IPS-18a (cell line): ENCODE data around the gene LRSAM1.

Experiments
- H3K27ac ChIP-seq: one replicate; pipeline ENCODE4 v1.5.1; 2013; ENCODE audit warnings: low read length
- H3K27me3 ChIP-seq: one replicate; pipeline ENCODE4 v1.6.1; 2013; ENCODE audit warnings: mild to moderate bottlenecking, low read length; ENCODE audit not compliant: control insufficient read depth, insufficient read depth
- H3K36me3 ChIP-seq: one replicate; pipeline ENCODE4 v1.6.1; 2013; ENCODE audit warnings: low read depth, low read length; ENCODE audit not compliant: control insufficient read depth
- H3K4me1 ChIP-seq: one replicate; pipeline ENCODE4 v1.6.1; 2013; ENCODE audit warnings: low read depth, low read length; ENCODE audit not compliant: control insufficient read depth
- H3K4me3 ChIP-seq: one replicate; pipeline ENCODE4 v1.5.1; 2013; ENCODE audit warnings: low read length
- H3K9ac ChIP-seq: one replicate; pipeline ENCODE4 v1.6.1; 2013; ENCODE audit warnings: mild to moderate bottlenecking, low read length, moderate library complexity
- H3K9me3 ChIP-seq: one replicate; pipeline ENCODE4 v1.6.1; 2013; ENCODE audit warnings: low read depth, low read length; ENCODE audit not compliant: control insufficient read depth

The LRSAM1 gene

GRCh38 chr9:127535834-127536233 lies 84.5 kb downstream of the LRSAM1 start:
- peaks cover 19% of the 10 kb centered on the region for H3K4me1 ChIP-seq
- no peaks in the 10 kb centered on the region for H3K36me3 ChIP-seq
- H3K9ac ChIP-seq, result no peak overlapping the region
- H3K27me3 ChIP-seq, result no peaks in the 10 kb centered on the region
- no peaks in the 10 kb centered on the region for H3K9me3 ChIP-seq
- H3K27ac ChIP-seq, result no peak overlapping the region
- no peak overlapping the region for H3K4me3 ChIP-seq

- H3K27ac ChIP-seq, result no peak overlapping the region
- no peak overlapping the region for H3K4me3 ChIP-seq
These were observed 85.2 kb downstream of the LRSAM1 start for GRCh38 chr9:127536499-127536898.

GRCh38 chr9:127537014-127537413 lies 85.7 kb downstream of the LRSAM1 start:
- H3K4me1 ChIP-seq, result peaks cover 13% of the 10 kb centered on the region
- no peaks in the 10 kb centered on the region for H3K9me3 ChIP-seq
- H3K27me3 ChIP-seq, result no peaks in the 10 kb centered on the region
- no peak overlapping the region for H3K9ac ChIP-seq
- no peak overlapping the region for H3K27ac ChIP-seq
- no peaks in the 10 kb centered on the region for H3K36me3 ChIP-seq
- no peak overlapping the region for H3K4me3 ChIP-seq

More at GRCh38 chr9:127536499-127536898, 85.2 kb downstream of the LRSAM1 start:
- H3K9me3 ChIP-seq, result no peaks in the 10 kb centered on the region
- no peaks in the 10 kb centered on the region for H3K27me3 ChIP-seq
- peaks cover 18% of the 10 kb centered on the region for H3K4me1 ChIP-seq
- no peaks in the 10 kb centered on the region for H3K36me3 ChIP-seq
- no peak overlapping the region for H3K9ac ChIP-seq

GRCh38 chr9:127537792-127538191 lies 86.5 kb downstream of the LRSAM1 start:
- H3K36me3 ChIP-seq, result no peaks in the 10 kb centered on the region
- H3K9ac ChIP-seq, result no peak overlapping the region
- no peaks in the 10 kb centered on the region for H3K9me3 ChIP-seq
- H3K27ac ChIP-seq, result no peak overlapping the region
- peaks cover 12% of the 10 kb centered on the region for H3K4me1 ChIP-seq
- no peaks in the 10 kb centered on the region for H3K27me3 ChIP-seq
- no peak overlapping the region for H3K4me3 ChIP-seq

GRCh38 chr9:127538849-127539258 lies 87.5 kb downstream of the LRSAM1 start:
- Histone ChIP-seq H3K9me3 (no peaks in the 10 kb centered on the region), H3K4me3 (no peak overlapping the region), H3K9ac (no peak overlapping the region), H3K27ac (no peak overlapping the region), H3K36me3 (no peaks in the 10 kb centered on the region), H3K4me1 (peaks cover 12% of the 10 kb centered on the region), H3K27me3 (no peaks in the 10 kb centered on the region)

GRCh38 chr9:127539259-127539981 lies 88.1 kb downstream of the LRSAM1 start:
- Histone ChIP-seq H3K27ac (no peak overlapping the region), H3K27me3 (no peaks in the 10 kb centered on the region), H3K4me3 (no peak overlapping the region), H3K36me3 (no peaks in the 10 kb centered on the region), H3K4me1 (peaks cover 12% of the 10 kb centered on the region), H3K9ac (no peak overlapping the region), H3K9me3 (no peaks in the 10 kb centered on the region)

GRCh38 chr9:127539982-127540663 lies 88.8 kb downstream of the LRSAM1 start:
- H3K9ac ChIP-seq, result no peak overlapping the region

GRCh38 chr9:127540664-127541041 lies 89.3 kb downstream of the LRSAM1 start:
- Histone ChIP-seq H3K27me3 (no peaks in the 10 kb centered on the region), H3K9ac (no peak overlapping the region), H3K4me1 (peaks cover 12% of the 10 kb centered on the region), H3K4me3 (no peak overlapping the region), H3K36me3 (no peaks in the 10 kb centered on the region), H3K27ac (no peak overlapping the region), H3K9me3 (no peaks in the 10 kb centered on the region)

More at GRCh38 chr9:127539982-127540663, 88.8 kb downstream of the LRSAM1 start:
- H3K36me3 ChIP-seq, result no peaks in the 10 kb centered on the region
- no peak overlapping the region for H3K27ac ChIP-seq
- no peaks in the 10 kb centered on the region for H3K9me3 ChIP-seq
- no peaks in the 10 kb centered on the region for H3K27me3 ChIP-seq
- no peak overlapping the region for H3K4me3 ChIP-seq
- peaks cover 12% of the 10 kb centered on the region for H3K4me1 ChIP-seq

GRCh38 chr9:127541176-127541575 lies 89.9 kb downstream of the LRSAM1 start:
- no peak overlapping the region for H3K27ac ChIP-seq

GRCh38 chr9:127541865-127542264 lies 90.6 kb downstream of the LRSAM1 start:
- H3K27ac ChIP-seq, result no peak overlapping the region
- no peak overlapping the region for H3K4me3 ChIP-seq
- no peaks in the 10 kb centered on the region for H3K9me3 ChIP-seq
- H3K36me3 ChIP-seq, result no peaks in the 10 kb centered on the region
- peaks cover 18% of the 10 kb centered on the region for H3K4me1 ChIP-seq
- no peaks in the 10 kb centered on the region for H3K27me3 ChIP-seq
- no peak overlapping the region for H3K9ac ChIP-seq

More at GRCh38 chr9:127541176-127541575, 89.9 kb downstream of the LRSAM1 start:
- no peak overlapping the region for H3K9ac ChIP-seq
- H3K4me1 ChIP-seq, result peaks cover 16% of the 10 kb centered on the region
- no peaks in the 10 kb centered on the region for H3K36me3 ChIP-seq
- no peaks in the 10 kb centered on the region for H3K9me3 ChIP-seq
- H3K4me3 ChIP-seq, result no peak overlapping the region
- H3K27me3 ChIP-seq, result no peaks in the 10 kb centered on the region

GRCh38 chr9:127543221-127543620 lies 91.9 kb downstream of the LRSAM1 start:
- Histone ChIP-seq H3K9ac (no peak overlapping the region), H3K27me3 (no peaks in the 10 kb centered on the region), H3K4me3 (no peak overlapping the region), H3K27ac (no peak overlapping the region), H3K9me3 (no peaks in the 10 kb centered on the region), H3K36me3 (no peaks in the 10 kb centered on the region), H3K4me1 (peaks cover 7% of the 10 kb centered on the region)
